SK-N-MC (cell line): ENCODE data around the gene FAU.

Experiments used
- EZH2 ChIP-seq: fragments of 200-600 bp; sonication (generic); IDR thresholded peaks from one replicate; pipeline ENCODE4 v1.6.1; 2017; ENCODE audit warnings: antibody characterized with exemption
- FOXP2 ChIP-seq: optimal IDR thresholded peaks from 2 replicates; pipeline ENCODE3; 2011; ENCODE audit warnings: mild to moderate bottlenecking, moderate library complexity; ENCODE audit not compliant: insufficient read depth; ENCODE audit errors: extremely low read length, control extremely low read depth
- POLR2AphosphoS5 ChIP-seq: IDR thresholded peaks from 2 replicates; pipeline ENCODE4 v1.6.1; 2012; ENCODE audit warnings: mild to moderate bottlenecking, low read depth, low read length, borderline replicate concordance

DNA sequence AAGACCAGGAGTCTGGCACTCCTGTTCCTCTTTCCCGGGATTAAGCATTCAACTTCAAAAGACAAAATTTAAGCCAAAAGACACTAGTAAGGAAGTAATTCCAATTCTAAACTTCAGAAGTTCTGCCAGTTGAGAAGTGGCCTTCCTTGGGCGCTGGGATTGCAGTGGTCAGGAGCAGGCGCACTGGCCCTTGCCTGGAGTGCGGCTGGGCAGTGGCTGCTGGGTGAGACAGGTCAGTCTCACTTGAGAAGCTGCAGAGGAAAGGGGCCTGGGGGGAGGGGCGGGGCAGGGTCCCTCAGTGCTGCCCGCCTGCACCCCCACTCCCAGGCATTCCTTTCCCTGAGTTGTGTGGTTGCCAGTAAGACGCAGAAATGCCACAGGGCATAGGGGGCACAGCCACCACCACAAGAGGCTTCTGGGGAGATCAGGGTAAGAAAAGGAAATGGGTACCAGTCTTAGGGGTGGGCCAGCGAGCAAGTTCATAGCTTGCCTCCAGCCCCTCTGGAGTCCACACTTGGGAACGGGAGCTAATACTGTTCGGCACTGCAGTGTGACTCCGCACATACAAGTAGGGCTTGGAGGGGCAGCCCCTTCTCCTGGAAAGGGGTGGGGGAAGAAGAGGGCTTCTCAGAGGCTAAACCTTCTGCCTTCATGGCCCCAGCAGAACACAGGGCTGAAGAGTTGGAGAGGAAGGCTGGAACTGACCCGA lies 5.7 kb upstream of the FAU start:
- TF ChIP-seq EZH2, result no peak
- no peak for TF ChIP-seq FOXP2
- TF ChIP-seq POLR2AphosphoS5, result no peak
